Stimulated activated naive CD8-positive, alpha-beta T cell treated with anti-CD3 and anti-CD28 coated beads, Interleukin-15, Interleukin-2, amounts not matched to agents 100 ng/mL and 50 ng/mL, for 24 hours (primary cell): Measurements from ENCODE around the gene DAZL.
"Not testable (repeated sequence)": the region's sequence is repeated elsewhere in the genome, so short reads cannot be mapped to it uniquely, and the experiment has no call there.

Source experiments
- H3K27ac Mint-ChIP-seq: one replicate; pipeline ENCODE4 v1.8.0; 2021; ENCODE audit warnings: mild to moderate bottlenecking, mixed read lengths
- H3K27me3 Mint-ChIP-seq: one replicate; pipeline ENCODE4 v1.8.0; 2021; ENCODE audit warnings: mixed read lengths
- H3K36me3 Mint-ChIP-seq: one replicate; pipeline ENCODE4 v1.8.0; 2021; ENCODE audit warnings: low read depth, mixed read lengths
- H3K4me1 Mint-ChIP-seq: one replicate; pipeline ENCODE4 v1.8.0; 2021; ENCODE audit warnings: low read depth, mixed read lengths
- H3K4me3 Mint-ChIP-seq: one replicate; pipeline ENCODE4 v1.8.0; 2021; ENCODE audit warnings: mild to moderate bottlenecking, mixed read lengths
- H3K9me3 Mint-ChIP-seq: one replicate; pipeline ENCODE4 v1.8.0; 2021; ENCODE audit warnings: mixed read lengths

Gene DAZL, protein sequence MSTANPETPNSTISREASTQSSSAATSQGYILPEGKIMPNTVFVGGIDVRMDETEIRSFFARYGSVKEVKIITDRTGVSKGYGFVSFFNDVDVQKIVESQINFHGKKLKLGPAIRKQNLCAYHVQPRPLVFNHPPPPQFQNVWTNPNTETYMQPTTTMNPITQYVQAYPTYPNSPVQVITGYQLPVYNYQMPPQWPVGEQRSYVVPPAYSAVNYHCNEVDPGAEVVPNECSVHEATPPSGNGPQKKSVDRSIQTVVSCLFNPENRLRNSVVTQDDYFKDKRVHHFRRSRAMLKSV

DNA sequence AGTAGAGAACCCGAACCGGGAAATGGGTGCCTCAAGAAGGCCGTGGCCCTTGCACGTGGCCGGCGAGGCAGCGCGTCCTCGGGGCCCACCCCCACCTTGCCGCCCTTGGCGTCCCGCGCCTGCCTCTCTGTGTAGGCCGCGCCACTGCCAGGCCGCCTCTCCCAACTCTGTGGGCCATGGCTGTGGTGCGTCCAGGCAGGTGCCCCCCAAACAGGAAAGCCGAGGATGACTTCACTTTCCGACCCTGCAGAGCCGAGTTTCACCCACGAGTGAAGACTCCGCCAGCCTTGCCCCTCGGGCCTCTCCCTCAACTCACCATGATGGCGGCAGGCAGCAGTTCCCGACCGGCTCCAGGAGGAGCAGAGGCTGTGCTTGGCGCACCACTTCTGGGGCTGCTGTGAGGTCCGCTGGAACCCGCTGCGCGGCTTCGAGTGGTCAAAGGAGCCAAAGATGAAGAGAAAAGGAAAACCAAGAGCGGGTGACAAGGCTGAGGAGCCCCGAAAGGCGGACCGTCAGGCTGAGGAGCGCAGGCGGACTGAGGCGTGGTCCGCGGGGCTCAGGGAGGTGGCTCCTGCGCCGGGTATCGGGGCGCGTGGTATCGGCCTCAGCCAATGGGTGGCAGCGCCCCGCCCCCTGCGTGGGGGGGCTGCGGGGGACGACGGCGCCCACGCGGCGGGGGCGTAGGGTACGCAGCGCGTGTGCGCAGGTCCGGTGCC is at the start of gene DAZL:
TSS of gene DAZL (minus strand) at position 537 of the 716 bp plus-strand sequence. CDS start at position 319, 218 bp downstream.
- H3K4me1 Mint-ChIP-seq = peaks cover 12% of the 10 kb centered on the region
- H3K9me3 Mint-ChIP-seq = no peaks in the 10 kb centered on the region
- no peak within 1 kb of the TSS for H3K4me3 Mint-ChIP-seq
- peaks cover 12% of the 10 kb centered on the region for H3K27me3 Mint-ChIP-seq
- no peaks in the 10 kb centered on the region for H3K36me3 Mint-ChIP-seq
- H3K27ac Mint-ChIP-seq = no peak within 1 kb of the TSS

DNA sequence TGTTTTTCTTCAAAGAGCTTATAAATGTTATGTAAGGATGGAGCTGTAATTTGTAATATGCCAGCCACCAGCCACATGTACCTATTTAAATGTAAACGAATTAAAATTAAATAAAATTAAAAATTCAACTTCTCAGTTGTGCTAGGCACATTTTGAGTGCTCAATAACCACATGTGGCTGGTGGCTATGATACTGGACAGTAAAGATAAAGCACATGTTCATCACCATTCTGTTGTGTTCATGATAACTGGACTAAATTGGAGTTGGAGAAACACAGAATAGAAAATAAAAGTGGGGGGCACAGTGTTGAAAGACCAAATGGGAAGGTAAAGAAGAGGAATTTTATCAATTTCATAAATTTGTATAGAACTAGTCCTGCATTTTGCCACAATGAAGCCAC is 49.8 kb upstream of the DAZL start:
- Mint-ChIP-seq H3K36me3 (no peaks in the 10 kb centered on the region), H3K4me1 (no peaks in the 10 kb centered on the region), H3K27me3 (no peaks in the 10 kb centered on the region), H3K4me3 (no peak overlapping the region), H3K9me3 (no peaks in the 10 kb centered on the region), H3K27ac (no peak overlapping the region)

DNA sequence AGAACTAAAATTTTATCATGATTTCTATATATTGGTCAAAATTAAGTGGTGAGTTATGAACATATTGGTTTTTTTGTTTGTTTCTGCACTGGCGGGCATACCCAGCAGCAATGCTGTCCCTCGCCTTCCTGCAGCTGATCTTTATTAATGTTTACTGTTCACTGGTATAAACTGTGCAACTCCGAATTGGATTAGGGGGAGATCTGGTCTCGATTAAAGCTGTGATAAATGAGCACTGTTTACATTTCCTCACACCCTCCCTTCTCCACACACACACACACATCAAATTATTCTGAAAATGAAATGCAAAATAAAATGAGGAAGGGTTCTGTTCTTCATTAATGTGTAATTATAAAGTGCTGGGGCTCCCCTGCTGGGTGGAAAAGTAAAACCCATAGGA is 48.5 kb upstream of the DAZL start:
- Mint-ChIP-seq H3K4me3 (no peak overlapping the region), H3K27me3 (no peaks in the 10 kb centered on the region), H3K9me3 (no peaks in the 10 kb centered on the region), H3K36me3 (no peaks in the 10 kb centered on the region), H3K27ac (no peak overlapping the region), H3K4me1 (no peaks in the 10 kb centered on the region)

DNA sequence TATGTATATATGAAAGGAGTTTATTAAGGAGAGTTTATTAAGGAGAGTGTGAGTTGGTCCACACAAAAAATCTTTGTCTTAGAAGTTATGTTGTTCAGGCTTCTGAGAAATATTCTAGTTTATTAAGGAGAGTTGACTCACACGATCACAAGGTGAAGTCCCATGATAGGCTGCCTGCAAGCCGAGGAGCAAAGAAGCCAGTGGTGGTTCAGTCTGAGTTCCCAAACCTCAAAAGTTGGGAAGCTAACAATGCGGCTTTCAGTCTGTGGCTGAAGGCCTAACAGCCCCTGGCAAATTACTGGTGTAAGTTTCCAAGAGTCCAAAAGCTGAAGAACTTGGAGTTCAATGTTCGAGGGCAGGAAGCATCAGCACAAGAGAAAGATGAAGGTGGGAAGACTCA is 42.4 kb upstream of the DAZL start:
- Mint-ChIP-seq H3K27me3 (no peaks in the 10 kb centered on the region), H3K4me3 (no peak overlapping the region), H3K36me3 (no peaks in the 10 kb centered on the region), H3K9me3 (no peaks in the 10 kb centered on the region), H3K27ac (no peak overlapping the region), H3K4me1 (no peaks in the 10 kb centered on the region)

DNA sequence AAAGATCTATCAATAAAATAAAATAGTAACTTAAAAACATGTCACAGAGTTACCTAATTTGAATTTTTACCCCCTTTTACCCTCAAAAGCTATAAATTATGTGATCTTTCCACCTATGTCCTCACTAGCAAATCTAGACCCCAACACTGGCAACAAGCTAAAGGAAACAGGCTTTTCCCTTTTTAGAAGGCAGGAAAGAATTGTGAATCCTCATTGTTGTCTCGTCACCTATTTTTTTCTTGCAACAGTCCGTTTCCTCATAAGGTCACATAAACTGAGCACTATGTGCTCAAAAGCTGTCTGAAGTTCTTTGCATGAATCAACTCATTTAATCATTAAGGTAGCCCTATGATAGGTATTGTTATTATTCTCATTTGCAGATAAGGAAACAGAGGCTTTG is 34.6 kb upstream of the DAZL start:
- H3K36me3 Mint-ChIP-seq = no peaks in the 10 kb centered on the region
- no peak overlapping the region for H3K27ac Mint-ChIP-seq
- H3K9me3 Mint-ChIP-seq = no peaks in the 10 kb centered on the region
- no peaks in the 10 kb centered on the region for H3K4me1 Mint-ChIP-seq
- H3K27me3 Mint-ChIP-seq = peaks cover 4% of the 10 kb centered on the region
- no peak overlapping the region for H3K4me3 Mint-ChIP-seq

DNA sequence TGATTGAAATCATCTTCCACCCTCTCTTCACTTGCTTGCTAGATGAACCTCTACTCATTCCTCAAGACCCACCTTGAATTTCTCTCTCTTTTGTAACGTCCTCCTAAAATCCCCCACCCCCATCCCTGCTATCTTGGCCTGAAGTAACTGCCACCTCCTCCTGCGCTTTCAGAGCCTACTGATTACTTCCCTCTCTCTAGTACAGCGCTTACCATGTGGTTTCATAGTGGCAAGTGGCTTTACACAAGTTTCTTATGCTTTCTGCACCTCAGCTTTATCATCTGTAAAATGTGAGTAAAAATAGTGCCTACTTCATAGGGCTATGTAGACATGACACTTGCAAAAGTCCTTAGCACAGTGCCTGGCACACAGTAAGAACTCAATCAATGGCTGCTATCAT is 28.7 kb upstream of the DAZL start:
- H3K36me3 Mint-ChIP-seq = no peaks in the 10 kb centered on the region
- H3K27ac Mint-ChIP-seq = no peak overlapping the region
- H3K9me3 Mint-ChIP-seq = no peaks in the 10 kb centered on the region
- H3K4me3 Mint-ChIP-seq = no peak overlapping the region
- peaks cover 7% of the 10 kb centered on the region for H3K27me3 Mint-ChIP-seq
- H3K4me1 Mint-ChIP-seq = no peaks in the 10 kb centered on the region

DNA sequence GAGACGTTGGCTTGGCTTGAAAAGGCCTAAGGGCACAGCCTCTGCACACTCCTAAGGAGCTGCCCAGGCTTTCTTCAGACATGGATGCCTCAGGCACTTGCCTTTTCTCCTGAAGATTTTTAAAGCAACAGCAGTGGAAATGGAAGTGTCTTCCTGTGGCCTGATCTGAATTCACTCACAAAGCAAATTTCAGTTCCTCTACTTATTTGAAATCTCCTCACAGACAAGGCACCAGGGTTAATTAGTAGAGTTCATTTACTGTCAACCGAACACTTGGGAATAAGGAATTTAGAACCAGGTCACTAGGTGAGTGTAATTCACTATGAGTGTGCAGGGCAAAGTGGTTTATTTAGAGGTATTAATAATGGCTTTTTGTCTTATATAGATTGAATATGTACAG is 27.2 kb upstream of the DAZL start:
- Mint-ChIP-seq H3K9me3 (no peaks in the 10 kb centered on the region), H3K27ac (no peak overlapping the region), H3K36me3 (no peaks in the 10 kb centered on the region)

DNA sequence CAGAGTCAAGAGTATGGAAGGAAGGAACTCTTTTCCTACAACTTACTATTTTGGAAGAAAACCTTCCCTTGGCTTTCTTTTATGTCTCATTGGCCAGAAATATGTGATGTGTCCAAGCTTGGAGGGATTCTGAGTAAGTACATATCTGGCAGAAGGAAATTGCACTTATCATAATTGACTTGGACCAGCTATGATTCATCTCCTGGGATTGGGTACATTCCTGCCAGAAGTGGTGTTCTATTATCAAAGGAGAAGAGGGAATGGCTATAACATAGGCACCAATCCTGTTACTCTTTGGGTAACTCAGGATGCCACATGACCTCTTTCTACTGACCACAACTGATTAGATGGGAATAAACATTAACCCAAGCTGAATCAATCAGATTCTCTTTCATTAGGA is 13.5 kb upstream of the DAZL start:
- Mint-ChIP-seq H3K27ac (no peak overlapping the region), H3K4me1 (no peaks in the 10 kb centered on the region), H3K27me3 (peaks cover 3% of the 10 kb centered on the region), H3K9me3 (peaks cover 17% of the 10 kb centered on the region), H3K4me3 (no peak overlapping the region), H3K36me3 (no peaks in the 10 kb centered on the region)

More for the DNA sequence above, 27.2 kb upstream of the DAZL start:
- Mint-ChIP-seq H3K27me3 (peaks cover 7% of the 10 kb centered on the region), H3K4me3 (no peak overlapping the region), H3K4me1 (no peaks in the 10 kb centered on the region)

DNA sequence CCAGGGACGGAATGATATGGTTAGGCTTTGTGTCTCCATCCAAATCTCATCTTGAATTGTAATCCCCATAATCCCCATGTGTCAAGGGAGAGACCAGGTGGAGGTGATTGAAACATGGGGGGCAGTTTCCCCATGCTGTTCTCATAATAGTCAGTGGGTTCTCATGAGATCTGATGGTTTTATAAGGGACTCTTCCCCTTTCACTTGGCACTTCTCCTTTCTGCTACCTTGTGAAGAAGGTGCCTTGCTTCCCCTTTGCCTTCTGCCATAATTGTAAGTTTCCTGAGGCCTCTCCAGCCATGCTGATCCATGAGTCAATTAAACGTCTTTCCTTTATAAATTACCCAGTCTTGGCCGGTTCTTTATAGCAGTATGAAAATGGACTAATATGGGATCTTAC is 11.9 kb upstream of the DAZL start:
- H3K36me3 Mint-ChIP-seq, H3K4me3 Mint-ChIP-seq, H3K4me1 Mint-ChIP-seq, H3K27me3 Mint-ChIP-seq, H3K27ac Mint-ChIP-seq: not testable (repeated sequence)
- peaks cover 17% of the 10 kb centered on the region for H3K9me3 Mint-ChIP-seq

DNA sequence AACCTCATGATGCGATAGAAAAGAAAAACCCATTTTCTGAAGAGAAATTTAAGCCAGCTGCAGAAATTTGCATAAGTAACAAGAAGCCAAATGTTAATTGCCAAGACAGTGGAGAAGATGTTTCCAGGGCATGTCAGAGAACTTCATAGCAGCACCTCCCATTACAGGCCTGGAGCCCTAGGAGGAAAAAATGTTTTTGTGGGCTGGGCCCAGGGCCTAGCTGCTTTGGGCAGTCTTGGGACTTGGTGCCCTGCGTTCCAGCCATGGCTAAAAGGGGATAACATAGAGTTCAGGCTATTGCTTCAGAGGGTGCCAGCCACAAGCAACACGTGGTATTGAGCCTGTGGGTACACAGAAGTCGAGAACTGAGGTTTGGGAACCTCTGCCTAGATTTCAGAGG is 10.9 kb upstream of the DAZL start:
- H3K4me1 Mint-ChIP-seq = no peaks in the 10 kb centered on the region
- H3K27me3 Mint-ChIP-seq = peaks cover 7% of the 10 kb centered on the region
- peaks cover 17% of the 10 kb centered on the region for H3K9me3 Mint-ChIP-seq
- no peak overlapping the region for H3K4me3 Mint-ChIP-seq
- H3K36me3 Mint-ChIP-seq = no peaks in the 10 kb centered on the region
- H3K27ac Mint-ChIP-seq = no peak overlapping the region

DNA sequence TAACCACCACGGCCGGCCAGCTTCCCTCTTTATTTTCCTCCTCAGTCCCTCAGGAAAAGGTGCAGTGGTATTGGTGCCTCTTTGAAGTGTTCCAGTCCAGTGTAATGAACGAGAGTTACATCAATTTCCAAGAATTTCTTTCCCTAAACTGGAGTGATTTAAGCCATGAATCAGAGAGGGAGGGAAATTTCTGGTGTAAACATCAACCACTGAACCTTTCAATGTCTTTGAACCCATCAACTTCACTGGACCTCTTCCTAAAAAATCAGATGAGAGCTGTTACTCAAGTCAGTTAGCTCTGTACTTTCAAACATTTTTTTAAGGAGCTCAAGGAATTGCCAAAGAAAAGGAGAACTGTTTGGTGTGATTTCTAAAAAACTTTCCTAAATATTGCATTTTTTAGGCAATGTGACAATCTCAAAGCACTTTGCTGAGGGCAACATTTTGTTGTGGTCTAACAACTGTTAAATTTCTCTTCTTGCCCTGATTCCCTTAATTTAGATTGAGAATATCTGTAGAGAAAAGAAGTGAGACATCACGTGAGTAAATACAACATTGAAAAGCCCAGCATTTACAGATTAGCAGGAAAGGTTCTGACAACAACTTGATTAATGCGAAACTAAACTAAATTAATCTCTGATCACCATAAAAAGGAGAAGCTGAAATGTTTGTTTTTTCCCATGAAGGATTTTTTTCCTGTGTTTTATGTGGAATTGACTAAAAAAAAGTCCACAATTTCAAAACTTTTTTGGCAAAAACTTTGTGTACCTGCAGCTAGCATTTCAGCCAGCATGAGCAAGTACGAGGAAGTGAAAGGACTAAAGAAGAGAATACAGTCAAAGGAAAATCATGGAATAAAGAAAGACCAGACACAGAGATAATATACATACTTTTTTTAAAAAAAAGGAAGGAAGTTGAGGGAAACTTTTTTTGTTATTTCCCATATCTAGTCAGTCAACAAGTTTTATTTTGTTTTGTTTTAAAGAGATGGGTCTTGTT is 9.1 kb upstream of the DAZL start:
- no peaks in the 10 kb centered on the region for H3K4me1 Mint-ChIP-seq
- H3K4me3 Mint-ChIP-seq = no peak overlapping the region
- H3K27me3 Mint-ChIP-seq = peaks cover 7% of the 10 kb centered on the region
- H3K36me3 Mint-ChIP-seq = no peaks in the 10 kb centered on the region
- no peak overlapping the region for H3K27ac Mint-ChIP-seq
- H3K9me3 Mint-ChIP-seq = peaks cover 17% of the 10 kb centered on the region

DNA sequence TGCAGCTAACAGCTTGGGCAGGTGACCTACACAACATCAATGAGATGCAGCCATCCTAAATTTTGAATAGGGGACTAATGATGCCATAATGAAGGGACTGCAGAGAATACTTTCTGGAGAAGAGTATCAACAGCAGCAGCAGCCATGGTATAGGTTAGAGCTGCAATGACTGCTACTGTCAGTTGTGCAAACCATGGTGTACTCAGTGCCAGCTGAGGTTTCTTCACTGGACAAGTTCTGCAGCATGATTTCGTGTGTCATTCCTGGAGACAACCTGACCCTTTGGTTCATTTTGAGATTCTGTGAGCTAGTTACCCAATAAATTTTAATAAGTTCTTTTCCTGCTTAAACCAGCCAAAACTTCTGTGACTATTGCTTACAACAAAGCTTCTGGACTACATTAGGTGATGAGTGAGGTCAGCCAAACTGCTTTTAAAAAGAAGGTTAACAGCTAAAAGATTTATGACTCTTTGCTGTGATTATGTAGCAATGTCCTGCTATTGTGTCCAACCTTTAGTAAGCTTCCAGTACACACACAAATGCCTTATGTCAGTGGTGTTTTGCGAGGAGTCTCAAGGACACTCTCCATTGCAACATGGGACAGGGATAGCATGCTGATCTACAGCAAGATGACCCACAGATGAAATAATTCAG is 4.8 kb upstream of the DAZL start:
- Mint-ChIP-seq H3K4me3 (no peak overlapping the region), H3K4me1 (peaks cover 12% of the 10 kb centered on the region), H3K9me3 (no peaks in the 10 kb centered on the region), H3K27me3 (peaks cover 4% of the 10 kb centered on the region), H3K36me3 (no peaks in the 10 kb centered on the region), H3K27ac (no peak overlapping the region)

DNA sequence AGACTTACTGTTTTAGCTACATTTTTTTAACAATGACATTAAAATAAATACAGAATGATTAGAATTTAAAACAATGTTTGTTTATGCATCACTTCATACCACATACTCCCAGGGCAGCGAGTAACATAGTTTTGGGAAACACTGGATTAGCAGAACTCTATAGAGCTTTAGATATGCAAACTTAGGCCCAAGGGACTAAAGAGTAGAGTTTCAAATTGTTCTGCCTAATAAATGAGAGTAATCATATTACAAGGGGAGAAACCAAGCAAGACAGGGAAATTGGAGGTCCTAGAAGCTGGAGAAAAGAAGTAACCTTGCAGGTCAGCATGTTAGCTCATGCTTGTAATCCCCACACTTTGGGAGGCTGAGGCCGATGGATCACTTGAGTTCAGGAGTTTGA is 3.6 kb upstream of the DAZL start:
- Mint-ChIP-seq H3K27ac (no peak overlapping the region), H3K27me3 (peaks cover 4% of the 10 kb centered on the region), H3K4me1 (peaks cover 12% of the 10 kb centered on the region), H3K9me3 (no peaks in the 10 kb centered on the region), H3K36me3 (no peaks in the 10 kb centered on the region), H3K4me3 (no peak overlapping the region)

DNA sequence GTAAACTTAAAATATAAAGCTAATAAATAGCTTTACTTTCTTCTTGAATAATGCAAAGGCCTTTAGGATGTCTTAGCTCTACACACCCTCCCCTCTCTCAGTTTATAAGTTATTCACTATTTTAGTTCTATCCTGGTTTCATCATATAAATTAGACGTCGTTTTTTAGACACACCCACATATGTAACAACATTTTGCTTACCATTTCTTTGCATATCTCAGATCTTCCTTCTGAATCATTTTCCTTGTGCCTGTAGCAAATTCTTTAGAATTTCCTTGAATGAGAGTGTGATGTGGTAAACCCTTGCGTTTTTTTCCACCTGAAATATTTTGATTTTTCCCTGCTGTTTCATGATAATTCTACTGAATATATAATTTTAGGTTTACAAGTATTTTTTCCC is 2.5 kb upstream of the DAZL start:
- peaks cover 4% of the 10 kb centered on the region for H3K27me3 Mint-ChIP-seq
- no peaks in the 10 kb centered on the region for H3K36me3 Mint-ChIP-seq
- peaks cover 12% of the 10 kb centered on the region for H3K4me1 Mint-ChIP-seq
- H3K27ac Mint-ChIP-seq = no peak overlapping the region
- no peak overlapping the region for H3K4me3 Mint-ChIP-seq
- no peaks in the 10 kb centered on the region for H3K9me3 Mint-ChIP-seq
